ENCODE data around the gene PTMS. TPM values are rescaled to one million over a fixed set of nuclear protein-coding genes. Genes with fewer than 3 reads are reported as not detected.

Gene PTMS
- total and polyA plus RNA-seq, 2 donors (not counting 3 experiments of a cell fraction or from before 2014, with no cell fraction given): 555 to 661 TPM

- Histone ChIP-seq H3K4me2 (ENCODE audit: insufficient read depth, low read length) (no peak overlapping the region), H4K20me1 (replicated peaks; ENCODE audit: control insufficient read depth, extremely low read depth, insufficient read depth, low read length) (no peaks in the 10 kb centered on the region), H3K27ac (ENCODE audit: insufficient read depth, low read depth, low read length) (no peak overlapping the region), H3K9ac (replicated peaks; ENCODE audit: extremely low read depth, insufficient read depth, low read length) (no peak overlapping the region), H3K27me3 (ENCODE audit: control insufficient read depth in 2 of 2, insufficient read depth in 2 of 2, low read length in 2 of 2) (no peaks in the 10 kb centered on the region), H3K36me3 (ENCODE audit: control insufficient read depth in 2 of 2, extremely low read depth in 1 of 2, insufficient read depth in 2 of 2, low read length in 2 of 2) (no peaks in the 10 kb centered on the region), H3K79me2 (ENCODE audit: control insufficient read depth, insufficient read depth, low read length) (no peaks in the 10 kb centered on the region), H2AFZ (ENCODE audit: low read depth, low read length) (no peak overlapping the region), H3K4me3 (replicated peaks in 1 of 3; ENCODE audit: insufficient read depth in 1 of 3, low read depth in 1 of 3, low read length in 3 of 3) (no peak overlapping the region), H3K9me3 (replicated peaks; ENCODE audit: control insufficient read depth, insufficient read depth, low read length) (no peaks in the 10 kb centered on the region), H3K9me1 (replicated peaks; ENCODE audit: control insufficient read depth, extremely low read depth, insufficient read depth, low read length) (no peaks in the 10 kb centered on the region), H3K4me1 (ENCODE audit: control insufficient read depth, extremely low read depth, insufficient read depth, low read length) (peaks cover 5% of the 10 kb centered on the region)
- no TSS peak for BruUV-seq (replicated peaks)
- intact Hi-C loops (cut with micrococcal nuclease) (no loop called here), dilution Hi-C loops (cut with MboI; ENCODE audit: extremely low pct_ligation_motif_present, low sequenced_read_pairs) (no loop called here)
- no peak for TF ChIP-seq MYC (IDR thresholded peaks at IDR 0.05; ENCODE audit: low read depth, low read length)
- TF ChIP-seq POLR2AphosphoS5 (IDR thresholded peaks at IDR 0.05; ENCODE audit: insufficient read depth, low read depth, low read length): no peak
- TF ChIP-seq MAX (IDR thresholded peaks at IDR 0.05; ENCODE audit: insufficient read depth, insufficient read length): no peak
- TF ChIP-seq FOS (IDR thresholded peaks at IDR 0.05; ENCODE audit: borderline replicate concordance, insufficient read depth, low read length): no peak
- no peak for TF ChIP-seq EZH2 (IDR thresholded peaks at IDR 0.05; ENCODE audit: borderline replicate concordance, low read depth, low read length, severe bottlenecking)
- TF ChIP-seq CTCF (IDR thresholded peaks at IDR 0.05; ENCODE audit: extremely low read depth in 1 of 2, insufficient read depth in 1 of 2, low read depth in 1 of 2, low read length in 2 of 2): no peak
- TF ChIP-seq POLR2A (IDR thresholded peaks at IDR 0.05; ENCODE audit: low read depth, low read length): no peak
- TF ChIP-seq GATA2 (IDR thresholded peaks at IDR 0.05; ENCODE audit: insufficient read depth, insufficient read length, low read depth, low read length): no peak
- TF ChIP-seq JUN (IDR thresholded peaks at IDR 0.05; ENCODE audit: borderline replicate concordance, insufficient read depth, insufficient read length, low read depth): no peak
- DNase-seq (ENCODE audit: low read depth, low spot score) (no peak), FAIRE-seq (no peak)
- CTCF ChIA-PET: interaction anchor here (0.6 to 9.5 kb wide), 2 partner anchors 29 to 65 kb away, joined by 4 to 107 read pairs; partner anchors contain the start of gene MLF2
- POLR2A ChIA-PET: no interaction called here
Measured at GRCh38 chr12:6782850-6783566, 16.8 kb downstream of the PTMS start.
